Mesenteric fat pad (tissue), 1 donor: ENCODE results near the gene PTPRH. TPM values are rescaled to one million over a fixed set of nuclear protein-coding genes. Genes with fewer than 3 reads are reported as not detected.
"Not testable (repeated sequence)": the region's sequence is repeated elsewhere in the genome, so short reads cannot be mapped to it uniquely, and the experiment has no call there.

ENCODE experiments used
- DNase-seq: peaks from one replicate; pipeline ENCODE4 v3.0.0-alpha.2; 2020; ENCODE audit warnings: low spot score
- total RNA-seq: library from RNA; stranded (reverse); fragmentation: NEBNext Ultra II Directional; extraction: Animal tissue kit (Norgen Biotek cat#: 25700); gene quantifications from one replicate; pipeline ENCODE4 v1.2.1, GENCODE V29; 2021
- donor health status: DM: yes; HTN: yes; CAD: no.

Gene PTPRH
- total RNA-seq, 1 donor from 2014 or later: 1.00 TPM

GRCh38 chr19:55227241-55228014, 18.1 kb upstream of the PTPRH start:
- DNase-seq: no peak

- no peak for DNase-seq
These were observed 17.5 kb upstream of the PTPRH start for GRCh38 chr19:55226788-55227187.

GRCh38 chr19:55226273-55226672, 17.0 kb upstream of the PTPRH start:
- DNase-seq: no peak

- no peak for DNase-seq
These were observed 16.2 kb upstream of the PTPRH start for GRCh38 chr19:55225415-55225958.

- DNase-seq: not testable (repeated sequence)
These were observed 15.5 kb upstream of the PTPRH start for GRCh38 chr19:55224679-55225414.

GRCh38 chr19:55224038-55224665, 14.9 kb upstream of the PTPRH start:
- no peak for DNase-seq

GRCh38 chr19:55223291-55224037, 14.2 kb upstream of the PTPRH start:
- DNase-seq: no peak

GRCh38 chr19:55220525-55220924, 11.2 kb upstream of the PTPRH start:
- DNase-seq: no peak

- no peak for DNase-seq
These were observed 7.3 kb upstream of the PTPRH start for GRCh38 chr19:55216461-55217198.

GRCh38 chr19:55213547-55213946, 4.2 kb upstream of the PTPRH start:
- no peak for DNase-seq

GRCh38 chr19:55212447-55212846, 3.1 kb upstream of the PTPRH start:
- no peak for DNase-seq

- no peak for DNase-seq
These were observed 582 bp upstream of the PTPRH start for GRCh38 chr19:55209693-55210472.

GRCh38 chr19:55206664-55207500, 2.4 kb downstream of the PTPRH start:
- DNase-seq: peak; percentile 92

- DNase-seq: not testable (repeated sequence)
These were observed 7.1 kb downstream of the PTPRH start for GRCh38 chr19:55202199-55202598.

- no peak for DNase-seq
These were observed 9.6 kb downstream of the PTPRH start for GRCh38 chr19:55199620-55200204.

GRCh38 chr19:55198651-55199050, 10.7 kb downstream of the PTPRH start:
- no peak for DNase-seq

- no peak for DNase-seq
These were observed 11.8 kb downstream of the PTPRH start for GRCh38 chr19:55197528-55197927.

GRCh38 chr19:55196803-55197202, 12.5 kb downstream of the PTPRH start:
- no peak for DNase-seq
